ENCODE data around the gene NARF.

DNA sequence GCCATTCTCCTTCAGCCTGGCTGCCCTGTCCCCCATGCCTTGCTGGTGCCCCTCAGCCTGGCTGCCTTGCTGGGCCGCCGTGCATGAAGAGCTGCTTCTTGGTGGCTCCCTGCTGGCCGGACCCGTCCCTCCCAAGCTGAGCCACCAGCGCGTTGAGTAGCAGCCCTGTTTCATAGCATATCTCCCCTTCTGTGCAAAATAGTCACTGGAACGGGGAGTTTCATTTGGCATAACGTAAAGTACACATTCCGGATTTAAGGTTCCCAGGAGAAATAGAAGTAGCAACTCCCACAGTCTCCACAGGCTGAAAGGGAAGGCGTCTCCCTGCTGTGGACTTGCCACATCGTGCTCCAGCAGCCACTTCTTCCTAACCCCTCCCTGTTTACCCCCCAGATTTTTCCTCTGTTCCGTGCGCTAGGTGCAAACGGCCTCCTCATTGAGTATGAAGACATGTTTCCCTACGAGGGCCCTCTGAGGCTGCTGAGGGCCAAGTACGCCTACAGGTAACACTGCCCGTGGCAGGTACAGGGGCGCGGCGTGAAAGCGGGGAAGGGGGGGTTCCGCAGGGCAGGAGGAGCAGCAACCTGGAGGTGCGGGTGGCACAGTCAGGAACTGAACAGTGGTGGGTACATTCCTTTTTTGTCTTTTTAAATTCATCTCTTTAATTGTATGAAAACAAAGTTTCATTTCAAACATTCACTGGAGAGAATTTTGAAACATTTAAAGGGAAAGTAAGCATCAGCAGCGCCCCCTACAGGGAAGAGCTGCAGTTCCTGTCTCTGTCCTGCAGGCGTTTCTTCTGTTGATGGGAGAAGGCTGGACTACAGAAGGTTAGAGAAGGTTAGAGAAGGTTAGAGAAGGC is 34.3 kb upstream of the NARF start:
- TF ChIP-seq, protein P1, sequence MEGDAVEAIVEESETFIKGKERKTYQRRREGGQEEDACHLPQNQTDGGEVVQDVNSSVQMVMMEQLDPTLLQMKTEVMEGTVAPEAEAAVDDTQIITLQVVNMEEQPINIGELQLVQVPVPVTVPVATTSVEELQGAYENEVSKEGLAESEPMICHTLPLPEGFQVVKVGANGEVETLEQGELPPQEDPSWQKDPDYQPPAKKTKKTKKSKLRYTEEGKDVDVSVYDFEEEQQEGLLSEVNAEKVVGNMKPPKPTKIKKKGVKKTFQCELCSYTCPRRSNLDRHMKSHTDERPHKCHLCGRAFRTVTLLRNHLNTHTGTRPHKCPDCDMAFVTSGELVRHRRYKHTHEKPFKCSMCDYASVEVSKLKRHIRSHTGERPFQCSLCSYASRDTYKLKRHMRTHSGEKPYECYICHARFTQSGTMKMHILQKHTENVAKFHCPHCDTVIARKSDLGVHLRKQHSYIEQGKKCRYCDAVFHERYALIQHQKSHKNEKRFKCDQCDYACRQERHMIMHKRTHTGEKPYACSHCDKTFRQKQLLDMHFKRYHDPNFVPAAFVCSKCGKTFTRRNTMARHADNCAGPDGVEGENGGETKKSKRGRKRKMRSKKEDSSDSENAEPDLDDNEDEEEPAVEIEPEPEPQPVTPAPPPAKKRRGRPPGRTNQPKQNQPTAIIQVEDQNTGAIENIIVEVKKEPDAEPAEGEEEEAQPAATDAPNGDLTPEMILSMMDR (IDR thresholded peaks at IDR 0.05) = peak; percentile 26 to 63 (median 57)
- TF ChIP-seq POLR2A (IDR thresholded peaks at IDR 0.05) = no peak
